Tibial nerve (tissue), 4 donors: ENCODE data around the gene BIRC6.
"Not testable (repeated sequence)": the region's sequence is repeated elsewhere in the genome, so short reads cannot be mapped to it uniquely, and the experiment has no call there.

ENCODE experiments used
- EP300 ChIP-seq, 2 donors: sonication (generic); formaldehyde crosslinking; IDR thresholded peaks; one replicate each; pipeline ENCODE4 v1.6.1; 2017; ENCODE audit warnings: antibody characterized with exemption in 2 of 2, mild to moderate bottlenecking in 1 of 2
- POLR2A ChIP-seq, 2 donors: fragments of 450-650 bp; IDR thresholded peaks; one replicate each; pipeline ENCODE4 v1.6.1; 2017; ENCODE audit warnings: antibody characterized with exemption in 2 of 2, mild to moderate bottlenecking in 2 of 2, moderate library complexity in 2 of 2
- TF ChIP-seq, protein P1 (sequence below), 5 experiments: fragments of 200-600 bp in 3 of 5; fragments of 450-650 bp in 2 of 5; sonication (generic) in 3 of 5; IDR thresholded peaks; one replicate each; pipeline ENCODE4 v1.5.1; 2016 to 2019; ENCODE audit warnings: antibody characterized with exemption in 5 of 5, mild to moderate bottlenecking in 3 of 5, moderate library complexity in 2 of 5

DNA sequence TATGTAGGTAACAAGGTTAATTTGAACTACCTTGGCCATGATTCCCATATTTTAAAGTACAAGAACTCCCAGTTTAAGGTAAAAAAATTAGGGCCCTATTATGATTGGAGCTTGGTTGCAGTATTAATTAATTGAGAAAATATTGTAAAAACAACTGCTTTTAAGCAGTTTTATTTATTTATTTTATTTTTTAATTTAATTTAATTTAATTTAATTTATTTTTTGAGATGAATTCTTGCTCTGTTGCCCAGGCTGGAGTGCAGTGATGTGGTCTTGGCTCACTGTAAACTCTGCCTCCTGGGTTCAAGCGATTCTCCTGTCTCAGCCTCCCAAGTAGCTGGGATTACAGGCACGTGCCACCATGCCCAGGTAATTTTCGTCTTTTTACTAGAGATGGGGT, 8.9 kb downstream of the BIRC6 start:
- not testable (repeated sequence) for TF ChIP-seq POLR2A, EP300 (IDR thresholded peaks at IDR 0.05)
- TF ChIP-seq, protein P1, sequence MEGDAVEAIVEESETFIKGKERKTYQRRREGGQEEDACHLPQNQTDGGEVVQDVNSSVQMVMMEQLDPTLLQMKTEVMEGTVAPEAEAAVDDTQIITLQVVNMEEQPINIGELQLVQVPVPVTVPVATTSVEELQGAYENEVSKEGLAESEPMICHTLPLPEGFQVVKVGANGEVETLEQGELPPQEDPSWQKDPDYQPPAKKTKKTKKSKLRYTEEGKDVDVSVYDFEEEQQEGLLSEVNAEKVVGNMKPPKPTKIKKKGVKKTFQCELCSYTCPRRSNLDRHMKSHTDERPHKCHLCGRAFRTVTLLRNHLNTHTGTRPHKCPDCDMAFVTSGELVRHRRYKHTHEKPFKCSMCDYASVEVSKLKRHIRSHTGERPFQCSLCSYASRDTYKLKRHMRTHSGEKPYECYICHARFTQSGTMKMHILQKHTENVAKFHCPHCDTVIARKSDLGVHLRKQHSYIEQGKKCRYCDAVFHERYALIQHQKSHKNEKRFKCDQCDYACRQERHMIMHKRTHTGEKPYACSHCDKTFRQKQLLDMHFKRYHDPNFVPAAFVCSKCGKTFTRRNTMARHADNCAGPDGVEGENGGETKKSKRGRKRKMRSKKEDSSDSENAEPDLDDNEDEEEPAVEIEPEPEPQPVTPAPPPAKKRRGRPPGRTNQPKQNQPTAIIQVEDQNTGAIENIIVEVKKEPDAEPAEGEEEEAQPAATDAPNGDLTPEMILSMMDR (IDR thresholded peaks at IDR 0.05): not testable (repeated sequence)
